ENCODE data around the gene MXI1.

Gene MXI1

GRCh38 chr10:110278562-110279406 is 71.4 kb downstream of the MXI1 start:
- DNase-seq = no peak

DNA sequence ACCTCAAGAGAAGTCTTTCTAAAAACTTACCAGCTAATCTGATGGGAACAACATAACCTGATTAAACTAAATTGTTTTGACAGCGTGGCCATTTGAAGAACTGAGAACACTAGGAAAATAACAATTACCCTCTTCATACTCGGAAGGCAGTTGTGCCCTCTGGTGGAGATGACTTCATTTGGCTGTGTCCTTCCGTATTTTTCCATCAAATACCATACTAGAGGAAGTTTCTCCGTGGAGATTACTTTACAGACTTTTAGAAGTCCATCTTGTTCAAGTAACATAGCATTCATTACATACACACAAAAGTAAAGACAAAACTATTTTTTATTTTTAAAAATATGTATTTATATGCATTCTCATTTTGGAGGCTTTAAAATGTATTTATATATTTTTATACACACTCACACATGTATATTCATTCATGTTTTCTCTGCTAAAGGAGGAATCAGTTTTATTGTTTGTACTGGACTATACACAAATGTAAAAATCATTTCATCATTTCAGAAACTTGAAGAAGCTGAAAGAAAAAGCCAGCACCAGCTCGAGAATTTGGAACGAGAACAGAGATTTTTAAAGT is 72.1 kb downstream of the MXI1 start:
- DNase-seq = peak in 1 of 2 experiments; percentile 32

DNA sequence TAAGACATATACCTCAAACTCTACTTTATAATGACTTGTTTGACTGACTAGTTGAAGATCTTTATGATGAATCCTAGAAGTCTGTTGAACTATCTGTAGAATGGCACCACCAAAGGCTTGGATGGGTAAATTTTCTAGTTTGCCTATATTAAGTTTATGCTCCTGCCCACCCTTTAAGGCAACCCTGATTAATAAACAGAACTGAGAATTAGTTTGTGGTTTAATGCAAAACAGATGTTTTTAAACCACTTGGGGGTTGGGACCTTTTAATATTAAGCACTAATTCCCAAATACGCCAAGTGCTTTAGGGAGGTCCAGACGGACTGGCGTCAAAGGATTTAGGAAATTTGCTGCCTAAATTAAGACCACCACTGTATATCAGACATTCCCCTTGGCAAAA is 76.9 kb downstream of the MXI1 start:
- DNase-seq = peak in 1 of 2 experiments; percentile 30

DNA sequence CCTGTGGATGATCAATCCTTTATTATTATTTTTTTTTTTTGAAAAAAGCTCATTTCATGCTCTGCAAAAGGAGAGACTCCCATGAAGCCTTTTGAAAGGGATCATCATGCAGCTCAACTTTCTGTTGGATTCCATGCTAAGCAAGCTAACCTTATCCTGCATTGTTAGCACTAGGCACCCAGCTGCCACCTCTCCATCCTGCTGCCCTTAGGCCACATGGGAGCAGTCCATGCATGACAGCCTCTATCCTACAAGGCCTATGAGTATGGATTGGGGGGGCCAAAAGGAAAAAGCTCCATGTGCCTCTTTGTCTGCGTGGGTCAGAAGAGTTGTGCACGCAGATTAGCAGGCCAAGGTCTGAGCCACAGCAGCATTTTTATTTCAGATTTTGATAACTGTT is 78.1 kb downstream of the MXI1 start:
- peak; percentile 28 to 42 for DNase-seq

DNA sequence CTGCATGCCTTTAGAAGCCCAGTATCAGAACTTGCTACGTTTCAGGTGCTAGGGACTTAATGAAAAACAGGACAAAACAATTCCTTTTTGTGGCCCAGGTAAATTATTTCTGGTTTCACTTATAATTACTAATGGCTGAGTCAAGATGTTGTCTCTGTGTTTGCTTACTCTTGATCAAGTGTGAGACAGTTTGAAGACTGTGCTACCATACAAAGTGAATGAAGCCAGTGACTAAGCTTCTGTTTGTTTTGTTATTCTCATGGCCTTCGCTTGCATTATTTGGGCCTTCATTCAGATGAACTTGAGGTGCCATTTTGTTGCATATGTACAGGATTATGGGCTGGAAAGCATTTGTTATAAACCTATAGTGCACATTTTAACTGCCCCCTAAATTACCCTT is 79.4 kb downstream of the MXI1 start:
- no peak for DNase-seq

- DNase-seq = no peak
Measured at GRCh38 chr10:110296966-110297365, 89.6 kb downstream of the MXI1 start.

GRCh38 chr10:110300486-110300986 is 93.1 kb downstream of the MXI1 start:
- no peak for DNase-seq

GRCh38 chr10:110303681-110304080 is 96.3 kb downstream of the MXI1 start:
- no peak for DNase-seq

DNA sequence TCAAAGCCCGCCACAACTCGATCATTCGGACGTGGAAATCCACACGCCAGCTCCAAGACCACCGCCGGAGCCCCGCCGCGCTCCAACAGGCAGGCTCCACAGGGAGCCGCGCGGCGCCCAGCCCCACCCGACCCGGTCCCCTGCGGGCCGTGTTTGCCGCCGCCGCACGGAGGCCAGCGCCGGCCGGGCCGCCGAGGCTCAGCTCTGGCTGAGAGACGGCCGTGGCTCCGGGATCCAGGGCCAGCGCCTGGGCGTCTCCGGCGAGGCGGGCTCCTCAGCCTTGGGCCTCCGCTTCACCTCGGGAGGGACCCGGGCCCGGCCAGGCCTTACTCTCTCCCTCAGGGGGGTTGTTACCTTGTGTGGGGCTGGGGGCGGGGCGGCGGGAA is 97.0 kb downstream of the MXI1 start:
- no peak for DNase-seq

- peak; percentile 83 to 89 for DNase-seq
Measured at GRCh38 chr10:110304780-110305421, 97.5 kb downstream of the MXI1 start, which contains the start of gene SMNDC1. Gene SMNDC1, minus strand, starts transcription at chr10:110304920. Its CDS starts 1,333 bp downstream, at chr10:110303587.

- peak; percentile 2 to 42 for DNase-seq
Measured at GRCh38 chr10:110305767-110306451, 98.5 kb downstream of the MXI1 start.

DNA sequence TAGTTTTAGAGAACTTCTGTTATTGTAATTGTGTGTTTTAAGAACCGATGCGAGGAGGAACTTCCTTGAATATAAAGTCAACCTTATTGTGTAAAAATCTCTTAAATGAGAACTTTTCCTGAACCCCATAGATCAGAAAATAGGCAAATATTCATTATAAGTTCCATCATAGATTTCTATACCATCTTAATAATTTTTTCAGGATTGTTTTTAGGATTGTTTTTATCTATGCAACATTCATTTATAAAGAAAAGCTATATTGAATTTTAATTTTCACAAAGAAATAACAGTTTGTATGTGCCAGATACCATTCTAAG is 99.0 kb downstream of the MXI1 start:
- no peak for DNase-seq

- DNase-seq = no peak
Measured at GRCh38 chr10:110307805-110308204, 100.4 kb downstream of the MXI1 start.

GRCh38 chr10:110310741-110311140 is 103.3 kb downstream of the MXI1 start:
- DNase-seq = no peak

DNA sequence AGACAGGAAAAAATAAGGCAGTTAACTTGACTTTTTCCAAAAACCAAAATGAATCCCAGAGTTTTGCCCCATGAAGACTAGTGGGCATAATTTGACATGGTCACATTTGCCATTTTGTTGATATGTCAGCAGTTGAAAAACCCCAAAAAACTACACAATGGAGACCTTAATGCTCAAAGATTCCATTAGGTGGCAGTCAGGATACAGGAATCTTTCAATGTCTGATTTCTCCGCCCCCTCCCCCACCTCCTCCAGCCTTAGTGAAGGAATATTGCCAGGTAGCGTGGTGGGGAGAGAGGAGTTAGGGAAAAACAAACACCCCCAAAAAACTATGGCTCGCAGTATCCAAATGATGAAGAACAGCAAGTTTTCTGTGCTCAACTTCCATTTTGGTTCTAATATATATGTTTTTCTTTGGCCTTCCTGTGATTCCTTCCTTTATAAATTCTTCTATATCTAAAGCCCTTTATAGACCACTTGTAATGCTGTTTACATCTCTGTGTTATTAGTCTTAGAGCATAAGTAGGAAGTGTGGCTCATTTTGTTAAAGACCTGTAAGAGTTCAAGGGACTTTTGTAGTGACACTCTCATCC is 104.0 kb downstream of the MXI1 start:
- peak in 1 of 2 experiments; percentile 63 for DNase-seq

DNA sequence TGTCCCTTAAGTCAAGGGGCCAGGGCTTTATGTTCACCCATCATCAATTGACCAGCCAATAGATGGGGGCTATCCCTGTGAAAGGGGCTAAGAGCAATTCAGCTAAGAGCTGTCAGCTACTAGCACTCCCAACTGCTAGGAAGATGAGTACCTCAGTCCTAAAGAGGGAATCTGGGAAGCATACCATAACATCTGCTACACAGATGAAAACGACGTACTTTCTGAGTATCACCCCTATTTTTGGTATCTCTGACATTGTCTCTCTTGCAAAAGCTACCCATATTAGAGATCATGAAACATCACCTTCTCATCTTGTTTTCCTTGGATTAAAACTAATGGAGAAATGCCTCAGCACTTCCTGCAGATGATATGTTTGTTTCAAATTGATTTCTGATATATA is 104.8 kb downstream of the MXI1 start:
- DNase-seq = no peak

DNA sequence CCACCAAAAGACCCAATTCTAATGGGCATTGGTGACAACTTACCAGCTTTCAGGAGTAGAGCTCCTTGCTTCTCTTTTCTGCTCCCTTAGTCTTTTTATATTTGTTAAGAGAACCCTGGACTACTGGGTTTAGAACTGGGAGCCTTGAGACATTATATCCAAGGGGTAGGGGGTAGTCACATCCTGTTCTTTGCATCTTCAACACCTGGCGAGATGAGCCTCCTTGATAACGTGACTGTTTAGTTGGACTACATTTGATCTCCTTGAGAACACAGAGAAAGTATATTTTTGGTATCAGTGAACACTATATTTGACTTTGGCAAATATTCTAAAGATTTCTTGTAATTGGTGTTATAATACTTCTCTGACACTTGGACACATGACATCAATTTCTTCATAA is 106.3 kb downstream of the MXI1 start:
- no peak for DNase-seq

DNA sequence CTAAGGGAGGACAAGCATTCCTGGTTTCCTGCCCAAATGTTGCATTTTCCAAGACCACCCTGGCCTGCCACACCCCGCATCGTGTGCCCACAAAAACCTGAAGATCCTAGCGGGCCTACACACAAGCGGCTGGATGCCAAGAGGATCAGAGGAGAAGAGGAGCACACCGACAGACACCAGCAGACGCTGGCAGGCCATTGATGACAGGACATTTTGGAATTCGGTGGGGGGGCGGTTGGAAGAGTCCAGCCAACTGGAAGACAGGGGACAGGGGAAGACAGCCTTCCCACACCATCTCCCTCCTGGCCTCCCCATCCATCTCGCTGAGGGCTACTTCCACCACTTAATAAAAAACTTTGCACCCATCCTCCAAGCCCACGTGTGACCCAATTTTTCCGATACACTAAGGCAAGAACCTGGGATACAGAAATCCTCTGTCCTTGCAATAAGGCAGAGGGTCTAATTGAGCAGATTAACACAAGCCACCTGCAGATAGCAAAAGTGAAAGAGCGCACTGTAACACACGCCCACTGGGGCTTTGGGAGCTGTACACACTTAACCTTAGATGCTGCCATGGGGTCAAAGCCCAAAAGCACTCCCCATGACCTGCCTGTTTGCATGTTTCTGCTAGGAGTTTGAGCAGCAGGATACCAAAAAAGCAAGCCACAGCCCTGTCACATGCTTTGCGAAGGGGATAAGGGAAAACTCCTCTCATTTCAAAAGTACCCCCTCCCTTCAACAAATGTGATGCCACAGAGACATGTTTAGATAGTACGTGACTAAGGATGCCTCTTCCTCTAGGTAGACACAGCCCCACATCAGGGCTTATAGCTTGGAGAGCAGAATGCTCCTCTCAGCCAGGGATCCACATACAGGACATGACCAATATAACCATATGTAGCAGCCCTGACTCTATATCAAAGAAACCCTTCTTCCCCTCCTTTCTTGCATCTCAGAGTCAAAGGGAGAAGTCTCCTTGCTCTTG is 110.8 kb downstream of the MXI1 start:
- no peak for DNase-seq

DNA sequence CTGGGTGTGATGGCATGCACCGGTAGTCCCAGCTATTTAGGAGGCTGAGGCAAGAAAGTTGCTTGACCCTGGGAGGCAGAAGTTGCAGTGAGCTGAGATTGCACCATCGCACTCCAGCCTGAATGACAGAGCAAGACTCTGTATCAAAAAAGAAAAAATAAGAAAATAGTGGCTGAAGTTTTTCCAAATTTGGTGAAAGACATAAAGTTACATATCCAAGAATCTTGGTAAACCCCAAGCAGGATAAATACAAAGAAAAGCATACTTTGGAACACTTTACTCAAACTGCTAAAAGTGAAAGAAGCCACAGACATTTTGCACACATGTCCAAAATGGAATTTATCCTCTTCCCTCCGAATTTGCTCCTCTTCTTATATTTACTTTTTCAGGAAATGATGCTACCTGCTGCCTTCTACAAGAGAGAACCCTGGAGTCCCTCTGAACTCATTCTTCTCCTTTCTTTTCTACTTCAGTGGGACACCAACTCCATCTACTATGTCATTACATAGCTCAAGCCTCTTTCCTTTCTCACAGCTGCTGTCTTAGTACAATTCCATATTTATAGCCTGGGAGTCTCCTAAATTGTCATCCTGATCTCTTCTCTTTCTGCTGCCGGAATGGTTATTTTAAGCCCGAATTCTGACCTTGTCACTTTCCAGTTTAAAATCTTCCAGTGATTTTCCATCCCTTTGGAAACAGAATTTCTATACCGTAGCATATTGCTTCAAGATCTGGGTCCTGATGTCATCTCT is 114.6 kb downstream of the MXI1 start:
- no peak for DNase-seq

DNA sequence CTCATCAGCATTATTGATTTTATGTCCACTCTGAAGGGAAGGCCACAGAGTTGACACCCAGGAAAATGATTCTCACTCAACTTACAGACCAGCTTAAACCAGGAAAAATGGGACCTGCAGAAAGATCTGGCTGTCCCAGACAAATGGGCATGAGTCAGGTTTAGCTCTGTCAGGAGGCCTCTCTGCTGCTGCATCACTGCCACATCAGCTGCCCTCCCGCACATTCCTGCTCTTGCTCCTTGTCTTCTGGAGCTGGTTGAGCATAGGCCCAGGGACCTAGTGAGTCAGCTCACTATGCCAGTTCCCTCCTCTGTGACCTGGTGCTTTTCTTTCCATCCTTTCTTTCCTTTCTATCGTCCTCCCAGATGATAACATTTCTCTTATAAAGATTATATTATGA is 116.1 kb downstream of the MXI1 start:
- DNase-seq = no peak
